ENCODE measurements around the gene GTF3C4.

DNA sequence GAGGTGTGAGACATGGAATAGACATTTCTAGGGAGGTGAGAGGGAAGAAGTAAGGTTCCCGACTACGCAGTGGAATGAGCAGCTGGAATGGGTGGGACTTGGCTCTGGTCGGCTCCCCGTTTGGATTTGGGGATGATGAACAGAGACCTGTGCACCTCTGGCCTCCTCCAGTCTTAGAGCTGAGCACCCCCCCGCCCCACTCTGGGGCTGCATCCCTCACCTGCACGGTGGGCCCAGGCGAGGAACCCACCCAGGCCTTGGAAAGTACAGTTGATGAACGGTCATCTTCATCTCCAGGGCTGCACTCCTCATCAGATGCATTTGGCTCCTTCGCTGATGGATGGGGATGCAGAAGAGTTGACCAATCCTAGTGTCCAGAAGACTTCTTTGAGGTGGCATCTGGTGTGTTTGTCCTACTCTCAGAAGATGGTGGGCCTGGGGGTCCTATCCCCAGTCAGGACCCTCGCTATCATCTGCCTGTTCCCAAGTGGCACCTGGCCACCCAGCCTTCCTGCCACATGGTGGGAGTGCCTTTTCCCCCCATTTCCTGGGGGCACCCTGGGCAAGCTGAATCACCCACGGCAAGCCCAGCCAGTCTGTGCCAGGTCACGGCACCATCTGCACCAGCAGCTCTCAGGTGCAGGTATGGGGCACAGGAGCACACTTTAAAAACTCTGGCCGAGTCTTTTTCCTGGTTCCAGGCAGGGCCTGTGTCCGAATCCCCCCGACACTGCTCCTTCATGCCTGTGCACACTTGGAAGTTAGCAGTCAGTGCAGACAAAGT is 70.5 kb downstream of the GTF3C4 start:
- TF ChIP-seq, protein P1, sequence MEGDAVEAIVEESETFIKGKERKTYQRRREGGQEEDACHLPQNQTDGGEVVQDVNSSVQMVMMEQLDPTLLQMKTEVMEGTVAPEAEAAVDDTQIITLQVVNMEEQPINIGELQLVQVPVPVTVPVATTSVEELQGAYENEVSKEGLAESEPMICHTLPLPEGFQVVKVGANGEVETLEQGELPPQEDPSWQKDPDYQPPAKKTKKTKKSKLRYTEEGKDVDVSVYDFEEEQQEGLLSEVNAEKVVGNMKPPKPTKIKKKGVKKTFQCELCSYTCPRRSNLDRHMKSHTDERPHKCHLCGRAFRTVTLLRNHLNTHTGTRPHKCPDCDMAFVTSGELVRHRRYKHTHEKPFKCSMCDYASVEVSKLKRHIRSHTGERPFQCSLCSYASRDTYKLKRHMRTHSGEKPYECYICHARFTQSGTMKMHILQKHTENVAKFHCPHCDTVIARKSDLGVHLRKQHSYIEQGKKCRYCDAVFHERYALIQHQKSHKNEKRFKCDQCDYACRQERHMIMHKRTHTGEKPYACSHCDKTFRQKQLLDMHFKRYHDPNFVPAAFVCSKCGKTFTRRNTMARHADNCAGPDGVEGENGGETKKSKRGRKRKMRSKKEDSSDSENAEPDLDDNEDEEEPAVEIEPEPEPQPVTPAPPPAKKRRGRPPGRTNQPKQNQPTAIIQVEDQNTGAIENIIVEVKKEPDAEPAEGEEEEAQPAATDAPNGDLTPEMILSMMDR (IDR thresholded peaks at IDR 0.05; ENCODE audit: insufficient read depth, low read depth, low read length): no peak
- TF ChIP-seq EZH2 (IDR thresholded peaks at IDR 0.05; ENCODE audit: insufficient read depth, low read length): no peak

Measured in astrocyte (in vitro differentiated cells and primary cell).